KG1 (cell line): ENCODE measurements around the gene PFDN4.
A peak's percentile ranks its signal among the peaks of the same experiment; 100 is the strongest.

ENCODE experiments used
- DNase-seq: peaks from one replicate; lab custom pipeline; 2025; lab: John Stamatoyannopoulos, UW

The PFDN4 gene

DNA sequence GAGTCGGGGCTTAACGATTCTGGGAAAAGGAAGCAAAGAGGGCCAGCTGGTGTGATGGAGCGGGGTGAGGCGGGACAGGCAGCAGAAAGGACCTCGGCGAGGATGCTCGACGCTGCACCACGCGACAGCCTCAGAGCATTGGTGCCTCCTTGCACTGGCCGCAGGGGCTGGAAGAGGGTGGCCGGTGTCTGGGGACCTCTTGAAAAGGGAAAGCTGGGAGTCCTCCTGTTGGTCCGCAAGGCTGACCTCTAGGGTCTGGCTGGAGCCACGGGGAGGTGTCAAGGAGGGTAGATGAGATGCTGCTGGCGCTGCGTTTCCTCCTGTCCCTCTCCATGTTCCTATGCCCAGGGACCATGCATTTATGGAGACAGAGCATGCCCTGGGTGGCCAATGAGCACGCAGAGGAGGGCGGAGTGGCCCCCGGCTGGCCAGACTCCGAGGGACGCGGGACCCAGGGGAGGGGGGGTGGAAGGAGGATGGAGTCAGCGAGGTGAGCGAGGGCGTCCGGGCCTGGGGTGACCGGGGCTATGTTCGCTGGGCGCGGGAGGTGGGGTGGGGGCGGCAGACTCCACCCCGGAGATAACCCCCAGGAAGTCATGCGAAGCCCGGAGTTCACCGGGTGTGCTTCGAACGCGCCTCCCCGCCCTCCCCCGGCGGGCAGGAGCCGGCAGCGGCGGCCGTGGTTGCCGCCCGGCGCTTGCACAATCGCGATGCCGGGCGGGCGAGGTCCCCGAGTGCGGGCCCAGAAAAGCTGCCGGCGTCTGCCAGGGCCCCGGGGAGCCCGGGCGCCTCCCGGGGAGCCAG is 34.0 kb upstream of the PFDN4 start, which contains the start of gene CYP24A1:
CYP24A1 (minus strand) TSS at position 334 of the 804 bp plus-strand sequence. CDS start 407 bp downstream, outside the sequence.
- DNase-seq, result no peak

DNA sequence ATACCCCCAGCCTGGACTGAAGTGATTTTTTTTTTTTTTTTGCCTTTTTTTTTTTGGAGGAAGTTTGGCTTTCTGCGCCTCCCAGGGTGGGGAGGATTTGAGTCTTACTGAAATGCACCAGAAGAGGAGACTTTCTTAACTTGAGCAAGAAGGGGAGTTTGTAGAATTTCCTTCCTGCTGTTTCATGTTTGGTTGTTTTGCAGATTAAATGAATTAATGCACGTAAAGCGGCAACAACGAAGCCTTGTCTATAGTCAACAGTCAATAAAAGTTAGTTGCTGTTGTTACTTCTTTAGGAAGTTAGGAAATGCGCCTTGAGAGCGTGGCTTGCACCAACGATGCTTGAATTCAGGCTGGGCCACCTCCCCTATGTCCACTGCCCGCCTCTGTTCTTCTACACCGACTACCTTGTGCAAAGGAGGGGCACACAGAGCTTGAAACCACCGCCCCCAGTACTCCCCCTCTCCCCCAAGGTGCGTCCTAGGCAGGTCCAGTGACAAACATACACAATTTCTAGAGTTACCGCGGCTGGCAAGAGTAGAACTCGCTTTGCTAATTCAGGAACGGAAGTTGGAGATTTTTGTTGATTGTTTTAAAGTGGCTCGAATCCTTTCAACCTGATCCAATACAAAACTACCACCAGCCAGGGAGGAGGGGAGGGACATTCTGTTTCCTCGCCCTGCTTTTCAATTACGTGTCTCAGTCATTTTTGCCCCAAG is 33.3 kb upstream of the PFDN4 start:
- no peak for DNase-seq

DNA sequence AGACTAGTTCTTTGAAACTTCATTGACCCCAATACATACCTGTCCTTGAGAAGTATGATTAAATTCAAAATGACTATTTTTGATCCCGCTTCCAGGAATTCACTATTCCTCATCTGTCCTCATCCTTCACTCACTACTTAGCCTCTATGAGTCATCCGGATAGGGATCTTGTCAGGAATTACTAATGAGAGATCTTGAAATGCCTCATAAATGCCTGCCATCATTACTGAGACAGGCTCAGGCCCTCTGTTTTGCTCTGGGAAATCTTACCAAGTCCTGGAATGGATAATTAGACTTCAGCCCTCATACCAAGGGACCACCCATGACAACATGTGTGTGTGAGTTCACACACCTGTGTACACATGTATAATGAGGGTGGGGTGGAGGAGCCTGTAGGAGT is 31.3 kb upstream of the PFDN4 start:
- DNase-seq, result no peak

DNA sequence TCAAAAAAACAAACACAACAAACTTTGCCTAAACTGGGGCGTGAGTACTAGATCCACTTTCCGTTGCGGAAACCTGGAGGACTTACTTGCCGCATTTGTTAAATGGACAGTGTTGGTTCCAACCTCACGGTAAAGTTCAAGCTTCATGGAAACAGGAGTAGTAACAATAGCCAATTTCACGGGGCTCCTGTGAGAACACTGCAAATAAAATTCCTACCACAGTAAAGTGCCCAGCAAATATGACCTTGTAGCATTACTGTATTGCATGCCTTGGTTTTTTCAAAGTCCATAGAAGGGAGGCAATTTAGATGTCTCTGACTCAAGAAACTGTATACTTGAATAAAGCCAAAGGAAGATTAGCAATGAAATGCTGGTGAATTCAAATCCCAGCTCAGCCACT is 30.5 kb upstream of the PFDN4 start:
- no peak for DNase-seq

DNA sequence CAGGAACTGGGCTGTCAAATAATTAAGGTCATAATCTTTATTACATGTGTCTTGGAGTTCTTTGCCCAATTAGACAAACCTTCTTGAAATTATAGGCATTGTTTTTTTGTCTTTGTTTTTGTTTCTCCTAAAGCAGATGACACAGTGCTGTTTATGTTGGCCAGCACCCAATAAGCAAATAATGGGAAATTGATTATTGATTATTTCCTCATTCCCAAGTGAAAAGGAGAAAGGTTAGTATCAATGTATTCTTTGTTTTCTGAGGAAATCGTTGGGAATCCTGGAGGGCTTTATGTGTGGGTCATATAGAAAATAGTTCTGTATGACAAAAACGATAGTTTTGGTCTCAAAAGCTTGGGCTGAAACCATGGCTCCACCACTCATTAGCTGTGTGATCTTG is 29.6 kb upstream of the PFDN4 start:
- no peak for DNase-seq

DNA sequence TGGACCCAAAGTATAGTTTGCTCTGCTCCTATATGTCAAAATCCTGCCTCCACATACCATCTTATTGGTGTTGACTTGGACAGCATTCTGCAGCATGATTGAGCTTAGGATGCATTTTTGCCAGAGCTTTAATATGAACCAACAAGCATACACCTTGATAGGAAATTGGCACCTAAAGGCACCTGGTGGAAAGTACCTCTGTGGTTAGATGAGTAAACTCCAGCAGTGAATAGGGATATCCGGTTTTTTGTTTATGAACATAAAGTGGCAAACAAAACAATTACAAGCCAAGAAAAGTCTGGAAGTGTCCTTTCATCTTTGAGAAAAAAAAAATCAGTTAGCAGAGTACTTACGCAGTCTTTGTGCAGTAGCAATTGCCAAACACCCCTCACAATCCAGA is 27.9 kb upstream of the PFDN4 start:
- no peak for DNase-seq

DNA sequence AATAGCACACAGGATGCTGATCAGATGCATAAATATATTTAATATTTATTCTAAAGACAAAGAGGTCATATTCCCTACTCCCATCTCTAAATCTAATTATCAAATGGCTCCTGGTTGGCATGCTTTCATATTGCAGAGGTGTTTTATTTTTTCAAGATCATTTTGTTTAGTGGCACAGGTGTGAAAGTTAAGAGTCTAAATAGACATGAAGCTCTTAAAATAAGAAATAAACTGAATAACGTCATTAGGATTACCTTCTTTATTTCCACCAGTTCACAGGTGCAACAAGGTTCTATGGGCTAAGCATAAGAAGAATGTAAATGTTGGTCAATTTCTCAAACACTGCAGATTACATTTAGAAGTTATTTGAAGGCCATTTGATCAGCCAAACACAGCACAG is 27.0 kb upstream of the PFDN4 start:
- DNase-seq, result no peak

DNA sequence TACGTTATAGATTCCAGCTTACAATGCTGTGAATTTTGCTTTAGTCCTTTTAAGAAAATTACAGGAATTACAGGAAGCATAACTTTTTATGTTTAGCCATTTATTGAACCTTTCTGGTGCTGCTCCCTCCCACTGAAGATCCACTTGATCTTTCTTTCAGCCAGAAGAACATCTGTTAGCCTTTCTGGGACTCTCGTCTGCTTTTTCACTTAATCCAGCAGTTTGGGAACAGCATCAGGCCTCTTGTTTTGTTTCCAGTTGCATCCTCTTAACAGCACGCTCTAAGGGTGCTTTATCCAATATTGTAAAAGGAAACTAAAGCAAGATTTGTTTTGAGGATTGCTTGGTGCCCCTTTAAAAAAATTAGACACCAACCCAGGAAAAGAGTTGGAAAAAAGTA is 23.8 kb upstream of the PFDN4 start:
- DNase-seq, result no peak

DNA sequence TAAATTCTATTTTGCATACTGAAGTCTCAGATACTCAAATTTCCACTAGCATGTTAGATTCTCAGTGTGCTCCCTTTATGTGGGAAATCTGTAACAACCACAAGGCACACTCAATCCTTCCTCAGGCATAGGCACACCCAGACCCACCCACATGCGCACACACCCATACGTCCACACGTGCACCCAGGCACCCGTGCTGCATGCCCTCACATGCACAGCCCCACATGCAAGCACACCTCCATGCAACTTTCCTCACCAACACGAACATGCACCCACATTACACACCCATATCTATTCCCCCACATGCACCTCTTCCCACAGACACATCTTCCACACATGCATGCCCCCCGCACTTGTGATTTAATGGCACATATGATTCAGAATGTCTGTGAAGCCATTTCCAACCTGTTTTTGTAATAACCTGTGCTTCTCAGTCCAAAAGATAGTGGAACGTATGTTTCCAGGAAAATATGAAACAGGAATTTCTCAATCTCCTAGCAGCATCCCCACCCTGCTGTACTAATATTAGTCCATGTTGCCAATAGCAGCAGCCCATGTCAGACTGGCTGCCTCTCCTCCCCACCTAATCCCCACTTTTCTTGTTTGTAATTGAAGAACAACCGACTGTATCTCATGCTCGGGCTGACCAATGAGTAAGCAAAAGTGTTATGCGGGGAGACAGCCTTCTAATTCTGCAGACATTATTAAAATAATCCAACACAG is 22.8 kb upstream of the PFDN4 start:
- DNase-seq, result no peak

DNA sequence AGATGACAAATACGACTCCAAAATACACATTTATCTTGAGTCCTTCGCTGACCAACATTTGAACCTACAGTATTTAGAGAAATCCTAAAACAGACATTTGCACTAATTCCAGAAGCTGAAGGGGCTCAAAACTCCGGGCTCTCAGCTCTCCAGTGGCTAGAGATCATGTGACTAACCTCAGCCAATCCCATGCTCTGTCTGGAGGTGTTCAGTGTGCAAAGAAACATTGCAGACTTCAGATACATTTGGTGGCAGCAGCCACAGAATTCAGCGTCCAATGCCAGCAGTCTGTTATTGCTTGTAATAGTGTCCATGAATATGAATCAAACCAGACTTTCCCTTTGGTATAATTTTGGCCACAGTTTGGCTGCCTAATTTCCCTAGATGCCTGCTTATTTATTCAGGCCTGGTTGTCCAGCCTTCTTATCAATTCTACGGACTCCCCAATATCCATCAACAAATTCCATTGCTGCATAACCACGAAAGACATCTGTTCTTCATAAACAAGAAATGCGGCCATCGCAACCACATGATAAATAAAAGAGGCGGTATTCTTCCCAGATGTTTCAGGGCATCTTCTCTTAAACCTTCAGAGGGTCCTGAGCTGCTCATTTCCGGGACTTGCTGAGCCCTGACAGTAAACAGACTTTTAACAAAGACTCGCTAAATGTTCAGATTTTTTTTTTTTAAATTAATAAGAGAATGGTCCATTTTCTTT is 19.6 kb upstream of the PFDN4 start:
- DNase-seq, result no peak

DNA sequence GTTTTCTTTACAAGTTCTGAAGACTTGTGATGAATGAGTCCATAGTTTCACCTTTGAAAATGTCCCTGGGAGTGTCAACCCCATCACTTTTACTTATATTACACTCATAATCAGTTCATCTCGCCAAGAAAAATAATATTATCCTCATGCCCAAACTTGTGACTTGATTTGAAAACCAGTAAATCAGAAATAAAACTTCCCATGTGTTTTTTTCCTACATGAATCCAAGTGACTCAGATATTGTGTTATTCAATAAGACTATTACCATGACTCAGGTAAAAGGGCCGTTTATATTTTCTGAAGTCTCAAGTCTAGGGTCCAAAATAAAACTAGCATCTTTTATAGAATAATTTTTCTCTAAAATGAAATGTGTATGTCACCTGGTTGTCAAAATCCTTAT is 18.3 kb upstream of the PFDN4 start:
- DNase-seq, result no peak

DNA sequence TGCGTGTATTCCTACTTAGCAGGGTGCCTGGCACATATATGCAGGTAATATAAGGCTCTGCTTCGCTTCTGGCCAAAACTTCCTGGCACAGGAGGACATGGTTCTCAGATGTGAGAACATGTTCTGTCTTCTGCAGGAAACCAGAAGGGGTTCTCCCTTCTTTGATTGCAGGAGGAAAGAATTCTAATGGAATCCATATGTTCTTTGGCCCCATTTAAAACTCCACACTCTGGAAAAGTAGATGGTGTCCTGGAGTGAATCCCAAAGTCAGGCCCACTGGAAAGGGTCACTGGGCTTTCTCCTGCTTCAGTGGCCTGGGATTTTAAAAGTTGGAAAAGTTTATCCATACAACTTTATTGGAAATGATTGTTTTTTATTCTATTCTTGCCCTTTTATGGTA is 17.7 kb upstream of the PFDN4 start:
- DNase-seq, result no peak

DNA sequence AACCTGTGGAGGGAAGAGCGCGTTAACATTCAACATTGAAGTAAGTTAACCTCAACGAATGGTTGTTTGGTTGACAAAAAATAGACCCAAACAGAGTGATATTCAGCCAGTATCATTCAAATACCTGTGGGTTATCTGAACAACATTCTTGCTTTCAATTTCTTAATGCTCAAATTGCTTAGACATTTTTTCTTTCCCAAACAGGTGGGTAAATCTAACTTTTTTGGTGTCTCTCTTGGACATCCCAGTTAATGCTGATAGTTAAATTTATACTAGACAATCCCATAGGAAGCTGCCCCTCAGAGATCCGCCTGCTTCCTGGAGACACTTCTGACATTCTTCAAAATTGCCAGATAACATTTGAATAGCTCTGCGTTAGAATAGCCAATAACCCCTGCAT is 14.1 kb upstream of the PFDN4 start:
- no peak for DNase-seq

DNA sequence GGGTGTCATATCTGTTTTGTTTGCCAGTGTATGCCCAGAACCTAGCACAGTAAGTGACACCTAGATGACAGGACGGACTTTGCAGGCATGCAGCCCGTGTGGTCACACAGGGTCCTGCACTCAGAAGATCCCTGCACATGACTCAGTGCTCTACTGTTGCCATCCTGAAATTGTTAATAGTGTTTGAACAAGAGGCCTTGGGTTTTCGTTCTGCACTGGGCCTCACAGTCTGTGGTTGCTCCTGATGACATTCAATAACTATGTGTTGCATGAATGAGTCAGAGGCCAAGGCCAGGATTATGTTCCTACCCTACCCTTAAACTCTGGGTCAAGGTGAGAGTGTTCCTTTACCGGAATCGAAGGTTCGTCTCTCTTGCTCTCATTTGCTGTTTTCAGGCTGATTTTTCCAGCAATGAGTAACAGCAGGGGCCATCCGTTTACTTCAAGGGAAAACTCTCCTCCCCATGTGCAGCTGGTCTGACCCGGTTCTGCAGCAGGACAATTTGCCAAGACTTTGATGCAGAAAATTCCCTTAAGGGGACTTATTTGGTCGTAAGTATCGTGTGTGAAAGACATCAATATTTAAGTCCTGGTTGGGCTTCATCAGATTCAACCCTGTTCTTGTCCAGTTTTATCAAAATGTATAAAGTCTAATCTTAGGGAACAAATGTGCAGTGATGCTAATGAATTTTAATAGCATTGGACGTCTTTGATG is 13.0 kb upstream of the PFDN4 start:
- no peak for DNase-seq

DNA sequence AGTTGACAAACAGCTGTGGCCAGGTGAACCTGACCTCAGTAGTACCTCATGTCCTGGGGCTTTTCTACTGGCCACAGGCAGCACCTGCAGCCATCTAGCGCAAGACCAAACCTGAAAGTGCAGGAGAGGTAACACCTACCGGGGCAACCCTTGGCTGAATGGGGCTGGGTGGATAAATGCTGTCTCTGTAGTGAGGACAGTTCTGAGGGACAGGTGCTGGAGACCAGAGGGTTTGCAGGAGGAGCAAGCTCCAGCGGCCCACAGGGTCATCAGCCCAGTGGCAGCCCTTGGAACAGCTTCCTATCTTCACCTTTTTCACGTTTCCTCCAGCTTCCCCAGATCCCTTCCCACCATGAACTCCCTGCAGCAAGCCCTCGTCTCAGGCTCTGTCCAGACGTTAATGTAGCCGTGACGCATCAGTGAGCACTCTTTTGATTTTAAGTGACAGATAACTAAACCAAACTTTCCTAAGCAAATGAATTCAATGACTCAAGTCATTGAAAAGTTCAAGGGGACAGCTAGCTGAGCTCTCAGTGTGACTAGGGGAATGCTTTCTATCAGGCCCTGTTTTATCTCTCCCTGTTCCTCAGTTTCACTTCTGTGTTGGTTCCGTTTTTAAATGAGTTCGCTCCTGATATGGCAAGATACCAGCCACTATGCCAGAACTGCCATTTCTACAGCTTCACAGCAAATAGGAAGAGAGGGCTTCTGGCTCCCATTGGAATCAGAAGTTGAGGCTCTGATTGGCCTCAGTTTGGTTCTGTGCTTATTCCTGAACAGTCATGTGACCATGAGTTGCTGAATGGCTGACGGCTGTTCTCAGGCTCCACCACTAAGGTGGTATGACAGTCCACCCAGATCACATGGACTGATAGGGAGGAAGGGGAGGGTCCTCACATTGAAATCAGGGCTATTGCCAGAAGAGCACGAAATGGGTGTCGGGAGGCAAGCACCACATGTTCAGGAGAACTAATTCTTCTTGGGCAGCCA is 12.1 kb upstream of the PFDN4 start:
- DNase-seq, result no peak

DNA sequence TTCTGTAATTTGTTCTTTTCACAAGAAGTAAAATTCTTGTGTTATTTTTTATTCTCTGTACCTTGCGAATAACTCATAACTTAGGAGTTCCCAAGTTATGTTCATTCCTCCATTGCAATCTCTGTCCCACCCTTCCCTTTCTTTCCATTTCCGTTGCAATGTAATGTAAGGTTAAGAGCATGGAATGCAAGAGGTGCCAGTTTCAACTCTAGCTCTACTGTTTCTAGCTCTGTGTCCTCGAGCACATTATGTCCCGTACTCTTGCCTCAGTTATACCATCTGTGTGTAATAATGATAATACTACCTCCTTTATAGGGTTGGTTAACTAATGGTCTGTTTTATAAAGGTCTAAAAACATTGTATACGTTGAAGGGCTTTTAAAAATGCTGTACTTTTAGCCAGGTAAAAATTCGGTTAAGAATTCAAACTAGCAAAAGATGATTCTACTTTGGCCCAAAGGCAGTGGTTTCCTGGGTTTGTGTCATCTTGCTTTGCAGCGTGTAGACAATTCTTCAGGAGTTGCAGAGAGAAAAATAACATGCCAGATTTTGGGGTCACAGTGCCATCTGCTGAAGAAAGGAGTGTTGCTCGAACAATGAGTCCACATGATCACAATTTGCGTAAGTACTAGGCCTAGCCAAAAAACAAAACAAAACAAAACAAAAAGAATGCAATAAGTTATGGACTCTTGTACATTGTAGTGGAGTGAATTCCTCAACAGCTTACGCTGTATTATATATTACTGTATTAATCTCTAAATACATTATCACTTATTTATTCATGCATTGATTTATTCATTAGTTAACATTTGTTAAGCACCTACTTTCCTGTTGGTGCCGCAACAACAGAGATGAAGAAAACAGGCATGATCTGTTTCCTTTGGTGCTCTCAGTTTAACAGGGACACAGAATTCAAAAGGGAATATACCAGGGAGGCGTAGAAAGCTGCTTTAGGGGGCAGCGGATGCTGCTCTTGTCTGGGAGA is 10.0 kb upstream of the PFDN4 start:
- DNase-seq, result no peak

DNA sequence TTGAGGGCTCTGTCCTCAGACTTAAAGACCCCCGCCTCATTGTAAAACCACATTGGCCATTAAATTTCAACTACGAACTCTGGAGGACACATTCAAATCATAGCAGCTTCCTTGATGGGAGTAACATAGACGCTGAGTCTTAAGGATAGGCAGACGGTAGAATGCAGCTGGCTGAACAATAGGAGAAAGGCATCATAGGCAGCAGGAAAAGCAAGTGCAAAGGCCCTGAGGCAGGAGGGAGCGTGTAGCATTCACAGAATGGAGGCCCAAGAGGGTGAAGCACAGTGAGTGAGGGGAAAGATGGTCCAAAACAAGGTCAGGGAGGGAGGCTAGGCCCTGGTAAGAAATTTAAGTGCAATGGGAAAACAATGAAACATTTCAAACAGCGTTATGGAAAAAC is 8.6 kb upstream of the PFDN4 start:
- DNase-seq, result no peak

DNA sequence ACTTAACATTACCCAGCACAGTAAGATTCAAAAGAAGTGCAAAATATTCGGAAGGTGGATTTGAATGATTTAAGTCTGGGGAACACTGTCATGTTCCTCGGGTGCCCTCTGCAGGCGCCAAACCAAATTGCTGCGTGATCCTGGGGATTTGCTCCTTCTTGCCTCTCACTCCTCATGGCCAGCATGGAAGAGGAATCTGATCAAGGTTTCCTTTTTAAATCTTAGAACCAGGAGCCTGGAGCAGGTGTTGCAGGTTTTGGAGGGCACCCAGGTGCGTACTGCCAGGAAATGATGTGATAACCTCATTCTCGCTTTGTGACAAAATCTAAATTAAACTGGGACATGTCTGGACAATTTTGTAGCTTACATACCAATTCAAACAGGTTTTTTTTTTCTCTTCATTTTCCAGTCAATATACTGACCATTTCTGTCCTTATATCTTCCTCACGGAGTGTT is 8.1 kb upstream of the PFDN4 start:
- peak; percentile 20 for DNase-seq
